Keratinocyte (primary cell): ENCODE results near the gene TEX19.

Source experiments
- CTCF ChIP-seq, 3 experiments: IDR thresholded peaks in 1 of 3; conservative IDR thresholded peaks in 1 of 3; optimal IDR thresholded peaks in 1 of 3; 2 replicates in 2 of 3; 3 replicates in 1 of 3; pipeline versions ENCODE3 to v1.5.1; 2011; ENCODE audit warnings: low read length in 3 of 3, mild to moderate bottlenecking in 3 of 3, moderate library complexity in 2 of 3, control low read depth in 1 of 3, inconsistent platforms in 1 of 3; ENCODE audit not compliant: insufficient read depth in 2 of 3; ENCODE audit errors: extremely low read depth in 1 of 3
- EZH2 ChIP-seq: IDR thresholded peaks from one replicate; pipeline ENCODE4 v1.6.1; 2012; ENCODE audit warnings: inconsistent platforms, mild to moderate bottlenecking, low read length, moderate library complexity

- no peak for TF ChIP-seq EZH2
- TF ChIP-seq CTCF (optimal IDR thresholded peaks at IDR 0.05 in 1 of 3, IDR thresholded peaks at IDR 0.05 in 1 of 3, conservative IDR thresholded peaks at IDR 0.05 in 1 of 3; ENCODE audit: extremely low read depth in 1 of 3, insufficient read depth in 2 of 3, low read length in 3 of 3) = no peak
These were observed 15.5 kb upstream of the TEX19 start for GRCh38 chr17:82343560-82343959.
